AG09319 (cell line): ENCODE results near the gene CDH23.

ENCODE experiments used
- DNase-seq: peaks from one replicate; pipeline ENCODE4 v3.0.0-alpha.2; 2010; ENCODE audit warnings: low read depth; ENCODE audit errors: extremely low read depth
- TF ChIP-seq, protein P1 (sequence below): IDR thresholded peaks from 2 replicates; pipeline ENCODE4 v1.5.1; 2011; ENCODE audit warnings: low read depth, mild to moderate bottlenecking, inconsistent platforms, low read length, moderate library complexity

CDH23 gene

DNA sequence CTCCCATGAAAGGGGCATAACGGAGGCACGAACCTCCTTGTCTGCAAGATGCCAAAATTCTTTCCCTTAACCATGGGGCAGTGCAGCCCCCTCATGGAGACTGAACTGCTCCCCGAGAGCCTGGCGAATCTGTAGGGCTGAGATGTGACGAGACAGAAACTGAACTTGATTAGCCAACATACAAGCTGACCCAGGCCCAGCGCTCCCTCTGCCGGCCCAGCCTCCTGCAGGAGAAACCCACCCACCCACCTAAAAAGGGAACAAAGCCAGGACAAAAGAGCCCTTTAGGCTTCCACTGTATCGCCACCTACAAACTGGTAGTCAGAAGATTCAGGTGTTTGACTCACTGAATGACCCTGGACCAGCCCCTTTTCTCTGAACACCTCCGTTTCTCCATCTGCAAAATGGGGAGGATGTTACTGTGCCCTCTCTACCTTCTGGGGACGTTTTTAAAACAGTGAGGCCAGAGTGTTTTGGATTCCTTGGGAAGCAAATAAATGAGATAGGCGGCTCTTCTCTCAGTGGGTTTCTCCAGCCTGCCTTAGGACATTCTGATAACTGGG lies 264.4 kb downstream of the CDH23 start:
- DNase-seq = no peak
- TF ChIP-seq, protein P1, sequence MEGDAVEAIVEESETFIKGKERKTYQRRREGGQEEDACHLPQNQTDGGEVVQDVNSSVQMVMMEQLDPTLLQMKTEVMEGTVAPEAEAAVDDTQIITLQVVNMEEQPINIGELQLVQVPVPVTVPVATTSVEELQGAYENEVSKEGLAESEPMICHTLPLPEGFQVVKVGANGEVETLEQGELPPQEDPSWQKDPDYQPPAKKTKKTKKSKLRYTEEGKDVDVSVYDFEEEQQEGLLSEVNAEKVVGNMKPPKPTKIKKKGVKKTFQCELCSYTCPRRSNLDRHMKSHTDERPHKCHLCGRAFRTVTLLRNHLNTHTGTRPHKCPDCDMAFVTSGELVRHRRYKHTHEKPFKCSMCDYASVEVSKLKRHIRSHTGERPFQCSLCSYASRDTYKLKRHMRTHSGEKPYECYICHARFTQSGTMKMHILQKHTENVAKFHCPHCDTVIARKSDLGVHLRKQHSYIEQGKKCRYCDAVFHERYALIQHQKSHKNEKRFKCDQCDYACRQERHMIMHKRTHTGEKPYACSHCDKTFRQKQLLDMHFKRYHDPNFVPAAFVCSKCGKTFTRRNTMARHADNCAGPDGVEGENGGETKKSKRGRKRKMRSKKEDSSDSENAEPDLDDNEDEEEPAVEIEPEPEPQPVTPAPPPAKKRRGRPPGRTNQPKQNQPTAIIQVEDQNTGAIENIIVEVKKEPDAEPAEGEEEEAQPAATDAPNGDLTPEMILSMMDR = no peak

- TF ChIP-seq, protein P1 = no peak
- DNase-seq = no peak
Measured at GRCh38 chr10:71661779-71662336, 265.1 kb downstream of the CDH23 start.

DNA sequence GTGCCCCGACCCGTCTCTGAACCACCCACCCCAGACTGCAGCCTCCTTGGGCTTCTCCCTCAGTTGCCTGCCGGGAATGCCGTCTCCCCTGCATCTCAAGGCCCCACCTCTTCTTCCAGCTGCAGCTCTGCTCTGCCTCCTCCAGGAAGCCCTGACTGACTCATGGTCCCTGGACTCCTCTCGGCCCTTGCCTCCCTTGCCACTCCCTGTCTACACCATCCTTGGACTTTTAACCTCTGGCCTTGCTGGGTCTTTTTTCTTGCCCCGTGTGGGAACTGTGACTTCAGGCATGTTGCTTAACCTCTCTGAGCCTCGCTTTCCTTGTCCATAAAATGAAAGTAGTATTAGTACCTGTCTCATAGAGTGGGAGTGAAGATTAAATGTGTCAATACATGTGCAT lies 266.6 kb downstream of the CDH23 start:
- TF ChIP-seq, protein P1 = no peak
- no peak for DNase-seq

GRCh38 chr10:71664585-71664984 lies 267.9 kb downstream of the CDH23 start:
- TF ChIP-seq, protein P1 = no peak
- no peak for DNase-seq

GRCh38 chr10:71665456-71665855 lies 268.7 kb downstream of the CDH23 start:
- TF ChIP-seq, protein P1 = no peak
- DNase-seq = no peak

GRCh38 chr10:71666639-71667386 lies 270.1 kb downstream of the CDH23 start:
- no peak for DNase-seq
- TF ChIP-seq, protein P1 = no peak

GRCh38 chr10:71667387-71667752 lies 270.6 kb downstream of the CDH23 start:
- TF ChIP-seq, protein P1 = no peak
- DNase-seq = no peak
